Raji (cell line): ENCODE results near the gene B4GALNT2.

Experiments used
- POLR2A ChIP-seq: IDR thresholded peaks from 2 replicates; pipeline ENCODE4 v1.6.1; 2011; ENCODE audit warnings: low read depth, low read length, control low read depth; ENCODE audit not compliant: insufficient read depth

Gene B4GALNT2

DNA sequence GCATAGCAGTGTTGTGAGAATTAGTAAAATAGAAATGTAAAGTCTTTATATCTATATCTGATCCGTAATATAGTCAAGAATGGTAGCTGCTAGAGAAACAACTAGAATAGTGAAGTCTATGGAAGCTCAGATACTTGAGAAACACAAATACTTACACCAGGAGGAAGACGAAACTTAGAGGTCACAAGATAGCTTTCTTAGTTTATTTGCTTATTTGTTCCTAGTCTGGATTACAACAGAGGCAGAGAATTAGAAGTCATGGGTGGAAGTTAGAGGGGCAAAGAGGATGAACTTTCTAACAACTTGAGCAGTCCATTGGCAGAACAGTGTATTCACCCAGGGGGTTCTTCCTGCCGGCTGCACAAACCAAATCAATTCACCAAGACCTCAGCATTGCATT is 64.0 kb downstream of the B4GALNT2 start:
- TF ChIP-seq POLR2A, result no peak

- no peak for TF ChIP-seq POLR2A
These were observed 64.9 kb downstream of the B4GALNT2 start for GRCh38 chr17:49197346-49197998.

DNA sequence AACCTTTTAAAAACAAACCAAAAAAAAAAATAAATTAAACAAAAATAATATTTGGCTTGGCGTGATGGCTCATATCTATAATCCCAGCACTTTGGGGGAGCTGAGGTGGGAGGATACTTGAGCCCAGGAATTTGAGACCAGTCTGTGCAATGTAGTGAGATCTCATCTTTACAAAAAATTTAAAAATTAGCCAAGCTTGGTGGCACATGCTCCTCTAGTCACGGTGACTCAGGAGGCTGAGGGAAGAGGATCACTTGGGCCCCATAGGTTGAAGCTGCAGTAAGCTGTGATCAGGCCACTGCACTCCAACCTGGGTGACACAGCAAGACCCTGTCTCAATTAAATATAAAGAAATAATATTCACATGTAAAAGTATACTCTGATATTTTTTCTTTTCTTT is 65.6 kb downstream of the B4GALNT2 start:
- TF ChIP-seq POLR2A, result no peak

- TF ChIP-seq POLR2A, result no peak
These were observed 68.0 kb downstream of the B4GALNT2 start for GRCh38 chr17:49200423-49201083.

DNA sequence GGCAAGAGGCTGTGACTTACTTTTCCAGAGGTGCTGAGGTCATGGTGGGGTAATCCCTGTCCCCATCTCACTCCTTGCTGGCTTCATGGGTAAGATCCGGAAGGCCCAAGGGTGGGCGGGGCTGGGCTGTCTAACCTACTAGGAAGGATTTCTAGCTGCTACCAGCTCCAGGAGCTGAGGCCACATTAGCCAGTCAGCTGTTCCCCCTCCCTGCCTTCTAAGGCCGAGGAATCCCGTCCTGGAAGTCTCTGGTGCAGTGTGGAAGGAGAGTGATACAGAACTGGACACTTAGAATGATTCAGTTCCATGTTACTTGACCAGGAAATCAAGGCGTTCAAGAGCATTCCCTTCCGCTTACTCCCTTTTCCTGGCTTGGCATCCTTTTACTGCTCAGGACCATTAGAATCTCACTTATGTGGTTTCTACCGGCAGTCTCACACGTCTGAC is 68.9 kb downstream of the B4GALNT2 start:
- TF ChIP-seq POLR2A, result no peak

DNA sequence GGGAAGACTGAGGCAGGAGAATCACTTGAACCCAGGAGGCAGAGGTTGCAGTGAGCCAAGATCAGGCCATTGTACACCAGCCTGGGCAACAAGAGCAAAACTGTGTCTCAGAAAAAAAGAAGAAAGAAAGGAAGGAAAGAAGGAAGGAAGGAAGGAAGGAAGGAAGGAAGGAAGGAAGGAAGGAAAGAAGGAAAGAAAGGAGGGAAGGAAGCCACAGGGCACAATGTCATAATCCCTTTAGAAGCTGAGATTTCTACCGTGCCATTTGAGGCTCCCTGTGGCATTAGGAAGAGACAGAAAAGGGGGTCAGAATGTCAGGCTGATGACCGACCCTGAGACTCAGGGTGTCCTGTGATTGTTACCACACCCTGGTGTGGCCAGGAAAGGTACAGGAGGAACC is 71.2 kb downstream of the B4GALNT2 start:
- no peak for TF ChIP-seq POLR2A

DNA sequence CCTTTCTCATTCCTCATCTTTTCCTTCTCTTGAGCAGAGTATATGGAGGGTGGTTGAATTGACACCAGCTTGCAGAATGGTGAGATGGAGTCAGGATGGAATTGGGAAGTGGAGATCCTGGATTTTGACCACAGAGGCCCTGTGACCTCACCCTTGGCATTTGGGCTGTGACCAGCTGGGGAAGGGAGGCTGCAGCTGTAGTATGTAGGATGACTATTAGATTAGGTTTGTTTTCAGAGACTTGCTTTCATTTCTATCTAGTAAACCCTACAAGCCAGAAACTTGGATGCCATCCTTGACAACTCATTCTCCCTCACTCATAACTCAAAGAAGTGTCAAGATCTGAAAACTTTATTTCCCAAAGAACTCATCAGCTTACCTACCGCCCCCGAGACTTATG is 71.9 kb downstream of the B4GALNT2 start:
- no peak for TF ChIP-seq POLR2A

GRCh38 chr17:49209061-49209571 is 76.5 kb downstream of the B4GALNT2 start:
- TF ChIP-seq POLR2A, result no peak

- peak; percentile 94; the same call in 1 of the 2 replicates for TF ChIP-seq POLR2A
These were observed 77.8 kb downstream of the B4GALNT2 start, which contains the start of the genes ABI3 and GNGT2 for GRCh38 chr17:49210158-49211029. TSS of gene ABI3 (plus strand) at chr17:49210707. CDS start at chr17:49210725, 18 bp downstream. TSS of gene GNGT2 (minus strand) at chr17:49210574. CDS start at chr17:49207422, 3,152 bp downstream.

DNA sequence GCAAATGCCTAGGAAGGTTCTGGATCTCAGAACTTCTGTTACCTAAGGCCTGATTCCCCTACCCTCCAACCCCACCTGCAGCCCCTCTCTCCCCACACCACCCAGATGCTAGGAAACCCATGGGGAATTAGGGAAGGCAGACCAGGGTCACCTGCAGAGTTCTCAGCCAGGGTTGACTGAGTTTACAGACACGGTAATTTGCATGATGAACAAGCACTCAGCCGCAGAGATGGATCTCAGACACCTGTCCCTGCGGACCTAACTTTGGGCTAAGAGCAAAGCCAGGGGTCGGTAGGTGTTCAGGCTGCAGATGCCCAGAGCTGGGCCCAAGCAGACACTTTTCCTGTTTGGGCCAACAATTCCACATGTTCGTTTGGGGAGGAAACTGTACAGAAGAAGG is 80.8 kb downstream of the B4GALNT2 start:
- TF ChIP-seq POLR2A, result peak; percentile 48; the same call in 1 of the 2 replicates

- no peak for TF ChIP-seq POLR2A
These were observed 81.3 kb downstream of the B4GALNT2 start for GRCh38 chr17:49213847-49214246.

- no peak for TF ChIP-seq POLR2A
These were observed 82.2 kb downstream of the B4GALNT2 start for GRCh38 chr17:49214676-49215360.

GRCh38 chr17:49216482-49216881 is 83.9 kb downstream of the B4GALNT2 start:
- TF ChIP-seq POLR2A, result no peak

DNA sequence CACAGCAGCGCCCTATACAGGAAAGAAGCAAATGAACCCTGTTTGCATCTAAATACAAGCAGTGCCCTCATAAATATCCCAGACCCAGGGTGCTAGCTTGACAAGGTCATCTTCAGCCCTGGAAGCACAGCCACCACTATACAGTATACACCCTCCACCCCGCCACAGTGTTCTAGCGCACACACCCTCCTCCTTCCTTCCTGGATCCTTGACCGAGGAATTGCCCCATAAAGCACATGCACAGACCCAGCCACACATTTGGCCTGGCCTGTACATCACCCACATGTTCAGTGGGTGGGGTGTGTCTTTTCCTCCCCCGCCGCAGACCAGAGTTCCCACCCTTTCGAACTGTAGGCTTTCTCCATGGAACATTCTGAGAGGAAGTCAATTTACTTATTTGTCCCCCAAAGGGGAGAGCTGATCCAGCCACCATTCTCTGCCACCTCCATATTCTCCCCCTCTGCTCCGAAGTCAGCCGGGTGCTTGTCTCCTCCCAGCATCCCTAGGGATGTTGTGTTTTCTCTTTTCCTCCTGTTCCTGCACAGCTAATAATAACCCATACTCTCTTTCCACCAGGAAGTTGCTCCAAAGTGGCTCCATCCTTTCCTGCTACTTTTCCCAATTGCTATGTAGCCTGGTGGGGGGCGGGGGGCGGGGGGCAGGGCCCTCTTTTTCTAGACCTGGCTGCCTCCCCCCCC is 84.5 kb downstream of the B4GALNT2 start:
- TF ChIP-seq POLR2A, result no peak
